Medulla oblongata (tissue), 1 donor: ENCODE measurements around the gene PGK1.
"Not testable (repeated sequence)": the region's sequence is repeated elsewhere in the genome, so short reads cannot be mapped to it uniquely, and the experiment has no call there.

Source experiments
- DNase-seq: peaks from one replicate; pipeline ENCODE4 v3.0.0-alpha.2; 2015; ENCODE audit errors: extremely low spot score

PGK1 gene

DNA sequence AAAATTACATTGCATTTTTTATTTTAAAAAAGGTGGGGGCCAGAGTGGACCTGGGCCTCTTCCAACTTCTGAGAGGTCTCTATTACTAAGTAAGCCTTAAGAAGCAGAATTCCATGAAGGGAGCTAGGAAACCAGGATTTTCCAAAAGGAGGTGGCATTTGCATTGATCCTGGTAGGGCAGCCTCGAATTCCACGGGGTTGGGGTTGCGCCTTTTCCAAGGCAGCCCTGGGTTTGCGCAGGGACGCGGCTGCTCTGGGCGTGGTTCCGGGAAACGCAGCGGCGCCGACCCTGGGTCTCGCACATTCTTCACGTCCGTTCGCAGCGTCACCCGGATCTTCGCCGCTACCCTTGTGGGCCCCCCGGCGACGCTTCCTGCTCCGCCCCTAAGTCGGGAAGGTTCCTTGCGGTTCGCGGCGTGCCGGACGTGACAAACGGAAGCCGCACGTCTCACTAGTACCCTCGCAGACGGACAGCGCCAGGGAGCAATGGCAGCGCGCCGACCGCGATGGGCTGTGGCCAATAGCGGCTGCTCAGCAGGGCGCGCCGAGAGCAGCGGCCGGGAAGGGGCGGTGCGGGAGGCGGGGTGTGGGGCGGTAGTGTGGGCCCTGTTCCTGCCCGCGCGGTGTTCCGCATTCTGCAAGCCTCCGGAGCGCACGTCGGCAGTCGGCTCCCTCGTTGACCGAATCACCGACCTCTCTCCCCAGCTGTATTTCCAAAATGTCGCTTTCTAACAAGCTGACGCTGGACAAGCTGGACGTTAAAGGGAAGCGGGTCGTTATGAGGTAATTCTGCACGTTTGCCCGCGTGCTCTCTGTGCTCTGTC is at the start of gene PGK1:
Gene PGK1, plus strand, starts transcription at position 626 of the 824 bp plus-strand sequence. Its CDS starts 93 bp downstream, at position 719.
- peak; percentile 93 for DNase-seq

DNA sequence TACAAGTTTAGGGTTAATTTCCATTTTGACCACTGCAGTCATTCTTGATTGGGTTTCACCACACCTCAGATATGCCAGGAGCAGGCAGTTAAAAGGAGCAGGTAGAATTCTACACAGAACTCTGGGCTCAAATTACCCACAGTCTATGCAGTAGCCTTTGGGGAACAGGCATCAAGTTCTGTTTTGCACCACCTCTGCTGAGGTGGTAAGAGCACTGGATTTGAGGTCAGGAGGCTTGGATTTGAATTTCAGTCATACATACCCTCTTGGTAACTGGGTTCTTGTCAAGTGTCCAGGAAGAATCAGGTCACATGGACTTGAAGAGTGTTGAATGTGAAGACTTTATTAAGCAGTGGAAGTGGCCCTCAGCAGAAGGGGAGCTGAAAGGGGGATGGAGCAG is 40.4 kb upstream of the PGK1 start:
- no peak for DNase-seq

DNA sequence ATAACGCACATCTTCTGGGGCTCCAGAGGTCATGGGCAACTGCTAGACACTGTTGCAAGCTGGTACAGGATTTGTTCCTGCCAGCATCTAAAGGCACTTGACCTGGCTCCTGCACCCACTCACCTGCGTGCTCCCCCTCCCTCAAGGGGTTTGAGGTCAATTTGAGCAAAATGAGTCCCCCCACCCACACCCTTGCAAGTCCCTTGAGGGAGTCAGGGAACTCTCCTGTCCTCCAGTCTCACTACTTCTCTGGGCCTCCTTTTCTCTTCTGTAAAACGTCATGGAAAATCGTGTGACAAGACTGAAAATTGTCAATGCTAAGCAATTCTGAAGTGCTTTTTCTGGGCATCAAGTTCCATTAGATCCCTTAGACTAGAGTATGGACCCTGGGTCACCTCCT is 39.9 kb upstream of the PGK1 start:
- no peak for DNase-seq

- DNase-seq, result not testable (repeated sequence)
Observed at GRCh38 chrX:78064698-78065601, 39.1 kb upstream of the PGK1 start.

DNA sequence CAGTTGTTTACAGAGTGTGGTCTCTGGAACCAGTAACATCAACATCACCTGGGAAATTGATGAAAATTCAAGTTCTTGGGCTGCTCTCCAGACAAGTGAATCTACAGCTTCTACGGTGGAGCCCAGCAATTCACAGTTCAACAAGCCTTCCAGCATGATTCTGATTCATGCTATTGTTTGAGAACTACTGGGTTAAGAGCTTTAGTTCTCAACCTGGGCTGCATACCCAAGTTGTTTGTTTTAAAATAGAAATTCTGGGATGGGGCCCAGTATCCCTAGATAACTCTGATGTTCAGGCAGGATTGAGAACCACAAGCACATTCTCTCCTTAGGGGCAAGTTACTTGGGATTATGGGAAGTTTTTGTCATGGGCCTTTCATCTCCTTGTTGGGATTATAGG is 37.9 kb upstream of the PGK1 start:
- no peak for DNase-seq

GRCh38 chrX:78071331-78071730 is 32.7 kb upstream of the PGK1 start:
- no peak for DNase-seq

- DNase-seq, result not testable (repeated sequence)
Observed at GRCh38 chrX:78073147-78074077, 30.6 kb upstream of the PGK1 start.

- no peak for DNase-seq
Observed at GRCh38 chrX:78074088-78074487, 30.0 kb upstream of the PGK1 start.

GRCh38 chrX:78075787-78076389 is 28.2 kb upstream of the PGK1 start:
- DNase-seq, result no peak

DNA sequence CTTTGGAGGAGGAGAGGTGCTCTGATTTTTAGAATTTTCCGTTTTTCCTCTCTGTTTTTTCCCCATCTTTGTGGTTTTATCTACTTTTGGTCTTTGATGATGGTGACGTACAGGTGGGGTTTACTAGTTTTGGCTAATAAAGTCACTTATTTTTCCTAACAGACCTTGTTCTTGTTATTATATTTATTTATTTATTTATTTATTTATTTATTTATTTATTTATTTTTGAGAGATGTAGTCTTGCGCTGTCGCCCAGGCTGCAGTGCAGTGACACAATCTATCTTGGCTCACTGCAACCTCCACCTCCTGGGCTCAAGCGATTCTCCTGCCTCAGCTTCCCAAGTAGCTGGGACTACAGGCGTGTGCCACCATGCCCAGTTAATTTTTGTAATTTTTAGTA is 22.6 kb upstream of the PGK1 start:
- DNase-seq, result not testable (repeated sequence)

DNA sequence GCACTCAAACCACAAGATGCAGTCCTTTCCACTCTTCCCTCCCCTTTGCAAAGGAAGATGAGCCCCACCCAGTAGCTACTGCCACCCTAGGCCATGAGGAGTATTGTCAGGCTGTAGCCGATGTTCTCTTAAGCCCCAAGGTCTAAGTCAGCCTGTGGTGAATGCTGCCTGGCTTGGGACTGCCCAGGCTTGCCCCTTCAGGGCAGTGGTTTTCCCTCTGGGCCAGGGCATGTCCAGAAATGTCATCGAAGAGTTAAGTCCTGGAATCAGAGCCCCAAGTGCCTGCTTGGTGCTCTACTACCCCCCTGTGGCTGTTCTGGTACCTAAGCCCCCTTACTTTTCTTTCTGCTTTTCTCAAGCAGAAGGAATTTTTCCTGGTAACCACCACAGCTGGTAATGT is 11.8 kb upstream of the PGK1 start:
- no peak for DNase-seq

DNA sequence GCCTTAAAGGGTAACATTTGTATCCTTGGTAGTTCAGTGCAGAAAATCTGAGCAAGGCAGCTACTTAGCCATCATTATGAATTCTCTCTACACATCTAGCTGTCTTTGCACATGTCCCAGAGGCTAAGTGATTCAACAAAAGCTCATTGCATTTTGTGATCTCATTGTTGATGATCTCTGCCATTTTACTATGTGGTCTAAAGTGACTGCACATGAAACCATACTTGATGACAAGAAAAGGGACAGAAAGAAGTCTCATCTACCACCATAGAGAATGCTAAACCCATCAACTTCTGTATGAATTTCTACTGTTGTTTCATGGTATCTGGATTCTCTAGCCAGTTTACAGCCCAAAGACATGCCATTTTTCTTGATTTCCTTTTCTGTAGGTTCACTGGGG is 5.9 kb upstream of the PGK1 start:
- DNase-seq, result no peak

- no peak for DNase-seq
Observed at GRCh38 chrX:78102091-78102490, 2.0 kb upstream of the PGK1 start.

DNA sequence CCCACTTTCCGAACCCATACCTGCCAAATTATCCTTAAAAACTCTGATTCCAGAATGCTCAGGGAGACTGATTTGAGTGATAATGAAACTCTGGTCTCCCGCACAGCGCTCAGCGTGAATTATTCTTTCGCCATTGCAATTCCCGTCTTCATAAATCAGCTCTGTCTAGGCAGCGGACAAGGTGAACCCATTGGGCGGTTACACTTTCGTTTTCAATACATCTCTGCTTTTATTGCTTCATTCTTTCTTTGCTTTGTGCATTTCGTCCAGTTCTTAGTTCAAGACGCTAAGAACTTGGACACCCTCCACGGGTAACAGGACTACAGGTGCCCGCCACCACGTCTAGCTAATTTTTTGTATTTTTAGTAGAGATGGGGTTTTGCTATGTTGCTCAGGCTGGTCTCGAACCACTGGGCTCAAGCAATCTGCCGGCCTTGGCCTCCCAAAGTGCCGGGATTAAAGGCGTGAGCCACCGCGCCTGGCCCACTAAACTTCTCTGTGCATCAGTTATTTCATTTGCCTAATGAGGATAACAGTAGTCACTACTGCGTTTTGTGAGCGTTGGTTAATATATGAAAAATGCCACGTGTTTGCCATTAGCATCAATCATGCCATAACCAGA is 936 bp upstream of the PGK1 start:
- DNase-seq, result no peak

DNA sequence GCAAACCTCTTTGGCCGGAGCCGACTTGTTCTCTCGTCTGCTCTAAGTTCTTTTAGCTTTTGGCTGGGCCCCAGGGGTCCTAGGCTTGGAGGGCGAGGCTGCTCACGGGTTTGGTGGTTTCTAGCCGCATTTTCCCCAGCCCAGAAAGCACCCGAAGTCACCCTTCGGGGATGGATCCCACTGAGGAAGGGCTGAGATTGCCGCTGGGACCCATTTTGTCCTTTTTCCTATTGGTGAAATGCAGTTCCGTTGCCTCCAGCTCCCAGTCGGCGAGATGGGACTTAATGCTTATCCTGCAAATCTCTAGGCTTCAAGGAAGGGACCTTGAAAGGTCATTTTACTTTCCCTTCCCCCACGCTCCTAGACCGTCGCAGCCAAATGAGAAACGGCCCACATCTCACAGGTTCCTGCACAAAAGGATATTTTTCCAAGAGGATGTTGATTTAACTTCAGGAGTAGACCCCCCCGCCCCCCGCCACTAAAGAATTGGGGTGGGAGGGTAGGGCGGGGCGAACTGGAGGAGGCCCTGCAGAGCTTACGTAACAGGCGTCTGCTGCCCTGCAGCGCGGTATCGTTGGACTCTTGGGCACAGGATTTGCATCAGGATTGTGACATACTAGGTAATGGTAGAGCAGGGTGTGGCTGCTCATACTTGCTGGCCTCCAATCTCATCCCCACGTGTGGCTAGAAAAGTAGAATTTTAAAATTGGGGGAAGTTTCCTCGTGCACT is 564 bp downstream of the PGK1 start:
- DNase-seq, result peak; percentile 47

DNA sequence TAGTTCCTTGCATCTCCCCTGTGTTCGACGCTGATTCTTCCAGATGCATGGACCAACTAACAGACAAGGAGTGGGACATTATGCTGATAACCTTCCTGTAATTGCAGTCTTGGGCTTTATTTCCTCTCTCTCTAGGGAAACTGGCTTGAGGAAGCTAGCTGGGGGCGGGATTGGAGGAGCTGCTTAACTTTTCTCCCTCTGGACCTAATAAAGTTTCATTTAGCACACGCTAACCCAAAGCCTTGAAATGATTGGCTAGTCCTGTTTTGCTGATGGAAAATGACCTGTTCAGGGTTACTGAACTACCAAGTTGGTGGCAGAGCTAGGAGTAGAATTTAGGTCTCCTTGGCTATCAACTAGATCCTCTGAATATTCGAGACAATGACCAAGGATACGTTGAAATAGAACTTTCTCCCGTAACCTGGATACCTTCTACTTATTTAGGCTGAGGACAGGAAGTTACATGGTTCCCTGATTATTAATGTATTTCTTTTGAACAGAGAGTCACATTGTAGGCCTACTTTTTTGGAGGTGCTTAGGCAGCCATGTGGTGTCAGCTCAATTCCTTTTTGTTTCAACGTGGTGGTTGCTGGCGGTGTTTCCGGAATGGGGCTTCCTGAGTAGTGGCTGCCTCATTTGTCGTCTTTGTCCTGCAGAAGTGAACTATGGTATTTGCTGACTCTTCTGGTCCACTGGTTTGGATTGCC is 2.0 kb downstream of the PGK1 start:
- peak; percentile 10 for DNase-seq

DNA sequence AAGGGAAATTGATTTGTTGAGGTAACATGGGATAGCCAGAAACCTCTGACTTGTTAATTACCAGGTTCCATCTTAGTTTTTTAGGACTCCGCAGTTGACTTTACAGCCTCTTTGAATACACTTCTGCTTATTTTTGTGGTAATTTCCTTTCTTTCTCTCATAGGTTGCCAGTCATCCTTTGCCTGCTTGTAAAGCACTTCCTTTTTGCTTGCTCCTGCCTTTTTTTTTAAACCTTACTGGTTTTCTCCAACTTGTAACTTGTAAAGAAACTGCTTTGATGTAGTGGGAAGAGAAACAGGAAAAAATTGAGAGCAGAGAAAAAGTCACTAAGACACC is 2.6 kb downstream of the PGK1 start:
- DNase-seq, result peak; percentile 3

GRCh38 chrX:78109458-78109857 is 5.4 kb downstream of the PGK1 start:
- DNase-seq, result no peak

- no peak for DNase-seq
Observed at GRCh38 chrX:78111140-78111931, 7.3 kb downstream of the PGK1 start.
